ENCODE data around the gene SLC25A3. TPM values are rescaled to one million over a fixed set of nuclear protein-coding genes. Genes with fewer than 3 reads are reported as not detected.

The SLC25A3 gene
- total and polyA plus RNA-seq, 2 donors from 2014 or later = 418 to 684 TPM

- H3K27me3 ChIP-seq (ENCODE audit: control insufficient read depth, insufficient read depth, low read length) = no peaks in the 10 kb centered on the region
- DNase-seq (no peak), FAIRE-seq (no peak)
- no peaks in the 10 kb centered on the region for H3K36me3 ChIP-seq (ENCODE audit: control insufficient read depth in 2 of 3, insufficient read depth in 3 of 3, low read length in 3 of 3)
- no peak for TF ChIP-seq CTCF (IDR thresholded peaks at IDR 0.05; ENCODE audit: borderline replicate concordance, extremely low read depth, insufficient read depth)
- H3K27ac ChIP-seq (ENCODE audit: low read depth in 2 of 2, low read length in 2 of 2) = no peak overlapping the region
- intact Hi-C loops (cut with DNase I) = no loop called here
- no peak overlapping the region for H3K4me3 ChIP-seq (ENCODE audit: low read length in 3 of 3)
- no peak overlapping the region for H3K9ac ChIP-seq (ENCODE audit: low read length in 3 of 3)
- no peaks in the 10 kb centered on the region for H3K4me1 ChIP-seq (ENCODE audit: control insufficient read depth in 2 of 3, insufficient read depth in 2 of 3, low read depth in 1 of 3, low read length in 3 of 3)
- H3K9me3 ChIP-seq (ENCODE audit: control insufficient read depth in 2 of 3, insufficient read depth in 1 of 3, low read length in 3 of 3) = no peaks in the 10 kb centered on the region
Measured at GRCh38 chr12:98580695-98581094, 12.8 kb upstream of the SLC25A3 start.

GRCh38 chr12:98581101-98581500 is 12.4 kb upstream of the SLC25A3 start:
- H3K4me1 ChIP-seq (ENCODE audit: control insufficient read depth in 2 of 3, insufficient read depth in 2 of 3, low read depth in 1 of 3, low read length in 3 of 3) = no peaks in the 10 kb centered on the region
- H3K36me3 ChIP-seq (ENCODE audit: control insufficient read depth in 2 of 3, insufficient read depth in 3 of 3, low read length in 3 of 3) = no peaks in the 10 kb centered on the region
- H3K9me3 ChIP-seq (ENCODE audit: control insufficient read depth in 2 of 3, insufficient read depth in 1 of 3, low read length in 3 of 3) = no peaks in the 10 kb centered on the region
- DNase-seq (no peak), FAIRE-seq (no peak)
- intact Hi-C loops (cut with DNase I) = no loop called here
- H3K27me3 ChIP-seq (ENCODE audit: control insufficient read depth, insufficient read depth, low read length) = no peaks in the 10 kb centered on the region
- H3K9ac ChIP-seq (ENCODE audit: low read length in 3 of 3) = no peak overlapping the region
- no peak overlapping the region for H3K4me3 ChIP-seq (ENCODE audit: low read length in 3 of 3)
- TF ChIP-seq CTCF (IDR thresholded peaks at IDR 0.05; ENCODE audit: borderline replicate concordance, extremely low read depth, insufficient read depth) = no peak
- H3K27ac ChIP-seq (ENCODE audit: low read depth in 2 of 2, low read length in 2 of 2) = no peak overlapping the region

GRCh38 chr12:98582093-98582492 is 11.4 kb upstream of the SLC25A3 start:
- H3K4me1 ChIP-seq (ENCODE audit: control insufficient read depth in 2 of 3, insufficient read depth in 2 of 3, low read depth in 1 of 3, low read length in 3 of 3) = no peaks in the 10 kb centered on the region
- no peaks in the 10 kb centered on the region for H3K9me3 ChIP-seq (ENCODE audit: control insufficient read depth in 2 of 3, insufficient read depth in 1 of 3, low read length in 3 of 3)
- no peak for FAIRE-seq
- no peaks in the 10 kb centered on the region for H3K27me3 ChIP-seq (ENCODE audit: control insufficient read depth, insufficient read depth, low read length)
- H3K9ac ChIP-seq (ENCODE audit: low read length in 3 of 3) = no peak overlapping the region
- intact Hi-C loops (cut with DNase I) = no loop called here
- no peaks in the 10 kb centered on the region for H3K36me3 ChIP-seq (ENCODE audit: control insufficient read depth in 2 of 3, insufficient read depth in 3 of 3, low read length in 3 of 3)
- H3K27ac ChIP-seq (ENCODE audit: low read depth in 2 of 2, low read length in 2 of 2) = no peak overlapping the region
- no peak overlapping the region for H3K4me3 ChIP-seq (ENCODE audit: low read length in 3 of 3)
- no peak for DNase-seq
- no peak for TF ChIP-seq CTCF (IDR thresholded peaks at IDR 0.05; ENCODE audit: borderline replicate concordance, extremely low read depth, insufficient read depth)

- no peak for TF ChIP-seq CTCF (IDR thresholded peaks at IDR 0.05; ENCODE audit: borderline replicate concordance, extremely low read depth, insufficient read depth)
- no peak for FAIRE-seq
- intact Hi-C loops (cut with DNase I) = no loop called here
- Histone ChIP-seq H3K27me3 (ENCODE audit: control insufficient read depth, insufficient read depth, low read length) (no peaks in the 10 kb centered on the region), H3K4me3 (ENCODE audit: low read length in 3 of 3) (no peak overlapping the region), H3K9me3 (ENCODE audit: control insufficient read depth in 2 of 3, insufficient read depth in 1 of 3, low read length in 3 of 3) (no peaks in the 10 kb centered on the region), H3K4me1 (ENCODE audit: control insufficient read depth in 2 of 3, insufficient read depth in 2 of 3, low read depth in 1 of 3, low read length in 3 of 3) (no peaks in the 10 kb centered on the region), H3K27ac (ENCODE audit: low read depth in 2 of 2, low read length in 2 of 2) (no peak overlapping the region), H3K9ac (ENCODE audit: low read length in 3 of 3) (no peak overlapping the region), H3K36me3 (ENCODE audit: control insufficient read depth in 2 of 3, insufficient read depth in 3 of 3, low read length in 3 of 3) (no peaks in the 10 kb centered on the region)
- DNase-seq = no peak
Measured at GRCh38 chr12:98587084-98587483, 6.4 kb upstream of the SLC25A3 start.

Measured in kidney (tissue), 14 donors.